SK-N-MC (cell line): ENCODE data around the gene RAB11FIP3.

Source experiments
- EZH2 ChIP-seq: fragments of 200-600 bp; sonication (generic); IDR thresholded peaks from one replicate; pipeline ENCODE4 v1.6.1; 2017; ENCODE audit warnings: antibody characterized with exemption
- FOXP2 ChIP-seq: optimal IDR thresholded peaks from 2 replicates; pipeline ENCODE3; 2011; ENCODE audit warnings: mild to moderate bottlenecking, moderate library complexity; ENCODE audit not compliant: insufficient read depth; ENCODE audit errors: extremely low read length, control extremely low read depth
- POLR2AphosphoS5 ChIP-seq: IDR thresholded peaks from 2 replicates; pipeline ENCODE4 v1.6.1; 2012; ENCODE audit warnings: mild to moderate bottlenecking, low read depth, low read length, borderline replicate concordance

GRCh38 chr16:470418-470817 lies 45.0 kb downstream of the RAB11FIP3 start:
- TF ChIP-seq EZH2, result no peak
- no peak for TF ChIP-seq POLR2AphosphoS5
- TF ChIP-seq FOXP2, result no peak
